GM18951 (cell line): Measurements from ENCODE around the gene FBLN2.

Experiments used
- POLR2A ChIP-seq: IDR thresholded peaks from 4 replicates; pipeline ENCODE4 v1.6.1; 2011; ENCODE audit warnings: mild to moderate bottlenecking; ENCODE audit not compliant: insufficient read length, insufficient read depth; ENCODE audit errors: extremely low read depth
- in situ Hi-C: fragments of 300-500 bp; cut with MboI; formaldehyde crosslinking; loops from one replicate; pipeline ENCODE4 v1.12.0; 2022; ENCODE audit warnings: low sequenced_read_pairs, mixed read lengths, inconsistent platforms; ENCODE audit not compliant: unreplicated experiment

Gene FBLN2

DNA sequence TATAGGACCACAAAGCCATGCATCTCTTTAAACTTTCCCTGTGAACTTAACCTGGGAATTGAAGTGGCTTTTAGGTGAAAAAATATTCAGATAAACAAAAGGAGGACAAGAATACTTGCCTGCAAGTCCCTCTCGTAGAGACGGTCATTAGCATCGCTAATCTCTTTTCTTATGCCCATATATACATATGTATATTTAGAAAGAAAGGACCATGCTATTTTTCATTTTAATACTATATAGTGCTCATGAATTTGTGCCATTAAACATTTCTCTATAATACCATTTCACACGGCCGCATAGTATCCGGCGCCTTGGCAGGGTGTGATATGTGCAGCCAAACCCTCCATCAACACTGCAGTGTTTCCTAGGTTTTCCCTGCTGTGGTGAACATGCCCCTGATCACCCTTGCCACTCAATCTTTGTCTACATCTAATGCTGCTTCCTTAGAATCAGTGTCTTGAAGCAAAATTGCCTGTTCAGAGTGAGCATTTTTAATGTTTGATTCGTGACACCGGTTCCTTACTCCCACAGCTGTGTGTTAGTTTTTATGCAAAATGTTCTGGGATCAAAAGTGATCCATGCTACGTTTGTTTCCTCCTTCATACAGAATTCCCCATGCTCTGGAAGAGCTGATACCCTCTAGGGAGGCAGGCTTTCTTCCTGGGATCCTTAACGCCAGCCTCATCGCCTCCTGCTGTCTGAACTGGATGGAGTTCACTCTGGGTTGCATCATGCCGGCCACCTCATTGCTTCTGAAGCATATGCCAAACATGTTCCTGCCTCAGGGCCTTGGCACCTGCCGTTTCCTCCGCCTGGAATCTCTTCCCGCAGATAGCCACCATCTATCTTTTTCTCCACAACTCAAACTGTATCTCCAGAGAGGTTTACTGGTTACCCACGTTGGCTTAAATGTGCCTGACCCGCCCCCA is 118.1 kb downstream of the FBLN2 start:
- TF ChIP-seq POLR2A = no peak
- in situ Hi-C loops = no loop called here

DNA sequence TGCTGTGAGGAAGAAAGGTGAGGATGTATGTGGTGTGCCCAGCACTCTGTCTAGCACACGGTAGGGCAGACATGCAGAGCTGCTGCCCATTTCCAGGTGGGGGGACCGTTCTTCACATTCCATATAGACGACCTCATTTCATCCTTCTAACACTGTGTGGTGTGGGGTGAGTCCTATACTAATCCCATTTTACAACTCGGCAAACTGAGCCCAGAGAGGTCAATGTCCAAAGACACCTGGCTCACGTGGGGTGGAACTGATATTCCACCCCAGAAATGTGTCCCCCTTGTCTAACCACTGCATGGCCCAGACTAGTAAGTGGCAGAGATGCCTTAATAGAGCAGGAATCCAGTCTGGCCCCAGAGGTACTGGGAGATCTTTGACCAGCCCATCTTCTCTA is 119.2 kb downstream of the FBLN2 start:
- in situ Hi-C loops = no loop called here
- TF ChIP-seq POLR2A = no peak

DNA sequence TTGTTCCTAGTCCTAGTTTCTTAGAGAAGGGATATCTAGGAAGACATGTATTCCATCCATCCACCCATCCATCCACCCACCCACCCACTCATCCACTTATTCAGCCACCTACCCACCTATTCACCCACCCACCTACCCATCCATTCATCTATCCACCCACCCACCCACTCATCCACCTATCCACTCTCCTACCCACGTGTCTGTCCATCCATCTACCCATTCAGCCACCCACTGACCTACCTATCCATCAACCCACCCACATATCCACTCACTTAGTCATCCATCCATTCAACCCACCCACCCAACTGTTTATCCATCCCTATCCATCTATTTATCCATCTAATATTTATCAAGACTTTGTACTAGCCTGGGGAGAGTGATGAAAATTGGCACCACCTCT is 120.5 kb downstream of the FBLN2 start:
- TF ChIP-seq POLR2A = no peak
- in situ Hi-C loops = no loop called here

DNA sequence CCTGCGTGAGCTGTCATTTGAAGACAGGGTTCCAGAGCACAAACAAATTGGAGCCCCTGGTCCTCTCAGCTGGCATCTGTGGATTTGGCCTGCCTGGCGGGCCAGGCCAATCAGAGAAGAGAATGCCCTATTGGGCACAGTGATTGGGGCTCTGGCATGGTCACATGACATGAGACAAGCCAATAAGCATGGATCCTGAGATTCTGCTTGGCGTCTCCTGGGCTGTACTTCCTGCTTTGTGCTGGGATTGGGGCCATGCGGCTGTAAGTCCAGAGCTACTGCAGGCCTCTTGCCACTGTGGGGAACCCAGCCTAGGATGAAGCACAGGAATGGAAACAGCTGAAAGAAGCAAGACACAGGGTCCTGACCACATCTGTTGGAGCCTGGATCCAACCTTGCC is 121.4 kb downstream of the FBLN2 start:
- in situ Hi-C loops = no loop called here
- TF ChIP-seq POLR2A = no peak

DNA sequence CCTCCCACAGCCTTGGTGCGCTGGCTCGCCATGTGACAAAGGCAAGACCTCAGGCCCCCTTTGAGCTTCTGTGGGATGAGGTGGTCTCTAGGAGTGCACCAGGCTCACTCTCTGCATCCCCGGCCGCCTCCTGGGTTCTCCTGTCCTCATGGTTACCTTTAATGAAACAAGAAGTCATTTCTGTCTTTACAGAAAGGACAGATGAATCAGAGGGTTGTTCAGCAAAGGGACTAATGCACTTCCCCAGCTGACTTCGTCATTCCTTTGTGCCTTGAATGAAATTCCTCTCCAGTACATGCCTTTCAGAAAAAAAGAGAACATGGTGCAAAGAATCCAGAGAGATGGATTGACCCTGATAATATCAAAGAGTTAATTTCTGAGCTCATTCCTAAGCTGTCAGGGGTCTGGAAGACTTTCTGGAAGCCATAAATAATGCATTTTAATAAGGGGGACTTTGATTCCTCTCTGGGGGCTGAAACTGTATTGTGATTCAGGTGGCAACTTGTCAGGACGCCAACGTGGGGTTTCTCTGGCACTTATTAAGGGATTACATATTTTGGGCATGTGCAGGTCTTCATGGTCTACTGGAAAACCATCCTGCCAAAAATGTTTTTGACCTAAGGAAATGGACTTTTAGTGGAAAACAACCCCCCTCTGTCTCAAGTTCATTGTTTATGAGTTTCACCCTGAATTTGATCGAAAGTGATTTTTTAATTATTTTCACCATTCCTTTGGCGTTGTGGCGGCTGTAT is 122.7 kb downstream of the FBLN2 start:
- TF ChIP-seq POLR2A = no peak
- in situ Hi-C loops = no loop called here

DNA sequence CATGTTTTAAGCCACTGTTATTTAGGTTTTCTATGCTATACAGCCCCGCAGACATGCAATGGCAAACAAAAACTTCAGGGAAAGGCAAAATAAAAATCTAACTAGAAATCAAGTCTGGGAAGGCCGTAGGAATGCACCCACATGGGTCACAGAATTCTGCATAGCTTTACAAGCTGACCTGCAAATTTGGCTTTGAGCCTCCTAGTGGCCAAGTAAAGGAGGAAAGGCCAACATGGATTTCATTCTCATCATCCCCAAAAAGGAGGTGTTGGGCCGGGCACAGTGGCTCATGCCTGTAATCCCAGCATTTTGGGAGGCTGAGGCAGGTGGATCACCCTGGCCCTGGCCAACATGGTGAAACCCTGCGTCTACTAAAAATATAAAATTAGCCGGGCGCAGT is 124.3 kb downstream of the FBLN2 start:
- in situ Hi-C loops = no loop called here
- TF ChIP-seq POLR2A = no peak

DNA sequence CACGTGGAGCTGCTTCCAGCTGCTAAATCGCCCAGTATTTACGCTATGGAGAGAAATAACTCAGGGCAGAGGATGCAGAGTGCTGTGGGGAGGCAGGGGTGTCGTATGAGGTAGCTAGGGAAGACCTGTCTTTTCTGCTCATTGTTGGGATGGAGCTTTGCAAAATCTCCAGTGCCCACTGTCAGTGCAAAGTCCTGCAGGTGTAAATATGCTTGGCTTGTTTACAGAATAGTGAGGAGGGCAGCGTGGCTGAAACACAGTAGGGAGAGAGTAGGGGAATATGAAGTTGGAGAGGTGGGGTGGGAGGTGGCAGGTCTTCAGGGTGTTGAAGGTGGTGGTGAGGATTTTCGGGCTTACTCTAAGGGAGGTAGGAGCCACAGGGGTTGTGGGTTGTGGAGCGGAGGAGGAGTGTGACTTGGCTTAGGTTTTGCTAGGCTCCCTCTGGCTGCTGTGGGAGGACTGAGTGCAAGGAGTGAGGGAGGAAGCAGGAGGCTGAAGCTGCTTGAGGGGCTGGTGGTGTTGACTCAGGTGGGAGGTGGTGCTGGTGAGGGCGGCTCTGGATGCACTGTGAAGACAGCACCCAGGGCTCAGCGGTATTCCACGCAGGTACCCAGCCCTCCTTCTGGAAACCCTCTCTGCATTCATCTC is 125.7 kb downstream of the FBLN2 start:
- in situ Hi-C loops = no loop called here
- no peak for TF ChIP-seq POLR2A

DNA sequence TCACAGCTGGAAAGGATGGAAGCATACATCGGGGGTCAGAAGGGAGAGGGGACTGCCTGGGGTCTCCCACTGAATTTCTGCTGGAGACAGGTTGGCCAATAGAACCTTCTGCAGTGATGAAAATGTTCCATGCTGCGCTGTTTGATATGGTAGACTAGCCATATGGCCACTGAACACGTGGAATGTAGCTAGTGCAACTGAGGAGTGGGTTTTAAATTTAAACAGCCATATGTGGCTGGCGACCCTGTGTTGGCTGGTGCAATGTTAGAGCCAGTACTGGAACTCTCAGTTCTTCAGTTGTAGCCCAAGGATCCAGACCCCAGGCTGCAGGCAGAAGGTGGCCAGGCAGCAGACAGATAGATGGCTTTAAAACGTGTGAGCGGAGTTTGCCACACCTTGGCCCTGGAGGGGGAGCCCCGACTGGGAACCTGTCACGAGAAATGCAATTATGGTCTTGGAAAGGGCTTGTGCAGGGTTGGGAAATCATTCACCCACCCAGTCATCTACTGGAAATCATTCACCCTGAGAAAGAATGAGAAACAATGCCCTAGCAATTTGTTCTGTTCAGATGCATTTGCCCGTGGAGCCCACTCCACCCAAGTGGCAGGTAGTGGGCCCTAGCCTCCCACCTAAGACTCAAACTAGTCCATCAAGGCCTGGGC is 127.6 kb downstream of the FBLN2 start:
- in situ Hi-C loops = no loop called here
- no peak for TF ChIP-seq POLR2A

DNA sequence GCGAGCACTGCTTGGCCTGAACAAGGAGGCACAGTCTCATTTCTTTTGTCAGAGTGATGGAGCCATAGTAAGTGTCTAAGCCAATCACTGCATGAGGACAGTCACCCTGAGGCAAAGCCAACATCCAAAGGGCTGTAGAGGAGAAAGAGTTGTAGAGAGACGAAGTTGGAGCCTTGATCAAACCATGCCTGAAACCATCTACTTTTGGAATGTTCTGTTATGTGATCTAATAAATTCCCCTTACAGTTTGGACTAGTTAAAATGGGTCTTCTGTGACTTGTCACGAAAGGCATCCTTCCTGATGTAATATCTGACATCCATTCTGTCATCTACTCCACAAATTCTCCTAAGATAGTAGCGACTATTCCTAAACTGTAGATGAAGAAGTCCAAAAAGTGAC is 128.3 kb downstream of the FBLN2 start:
- TF ChIP-seq POLR2A = no peak
- in situ Hi-C loops = no loop called here

DNA sequence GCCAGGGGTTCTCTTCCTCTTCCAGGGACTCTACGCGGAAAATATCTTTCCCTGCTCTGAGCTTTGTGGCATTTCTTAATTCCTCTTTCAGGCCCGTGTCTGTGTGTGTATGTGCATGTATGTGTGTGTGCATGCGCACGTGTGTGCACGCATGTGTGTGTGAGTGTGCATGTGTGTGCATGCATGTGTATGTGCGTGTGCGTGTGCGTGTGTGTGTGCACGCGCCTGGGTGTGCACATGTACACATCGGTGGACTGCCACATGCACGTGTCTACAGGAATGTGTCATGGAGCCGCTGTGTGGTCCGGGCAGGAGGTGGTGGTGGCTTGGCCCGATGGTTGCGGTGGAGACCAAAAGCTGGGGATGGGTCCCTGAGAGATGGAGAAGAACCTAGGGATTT is 133.0 kb downstream of the FBLN2 start:
- in situ Hi-C loops = no loop called here

DNA sequence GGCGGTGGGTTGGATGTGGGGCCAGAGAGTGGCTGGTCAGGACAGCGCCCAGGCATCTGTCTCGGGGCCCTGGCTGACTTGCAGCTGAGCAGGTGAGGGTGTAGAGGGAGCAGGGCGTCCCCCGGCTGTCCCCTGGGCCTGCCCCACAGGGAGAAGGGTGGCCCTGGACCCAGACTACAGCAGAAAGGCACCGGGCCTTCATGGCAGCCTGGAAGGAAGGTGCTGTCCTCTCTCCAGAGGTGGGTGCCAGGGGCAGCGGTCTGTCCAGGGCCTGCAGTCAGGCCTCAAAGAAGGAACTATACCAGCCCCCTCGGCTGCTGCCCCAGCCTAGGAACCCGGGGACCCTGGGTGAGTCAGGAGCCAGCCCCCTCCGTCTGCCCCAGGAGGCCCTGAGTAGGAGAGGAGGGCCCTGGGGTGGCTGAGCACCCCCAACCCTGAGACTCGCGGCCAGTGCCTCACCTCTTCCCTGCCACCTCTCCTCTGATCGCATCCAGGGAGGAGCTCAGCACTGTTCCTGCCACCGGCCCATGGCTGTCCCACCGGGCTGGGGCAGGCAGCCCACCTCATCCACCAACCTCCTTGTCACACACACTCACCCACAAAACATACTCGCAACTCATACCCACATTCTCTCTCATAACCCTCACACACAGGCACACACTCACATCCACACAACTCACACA is 133.5 kb downstream of the FBLN2 start:
- TF ChIP-seq POLR2A = no peak

More for the DNA sequence above, 133.0 kb downstream of the FBLN2 start:
- no peak for TF ChIP-seq POLR2A

DNA sequence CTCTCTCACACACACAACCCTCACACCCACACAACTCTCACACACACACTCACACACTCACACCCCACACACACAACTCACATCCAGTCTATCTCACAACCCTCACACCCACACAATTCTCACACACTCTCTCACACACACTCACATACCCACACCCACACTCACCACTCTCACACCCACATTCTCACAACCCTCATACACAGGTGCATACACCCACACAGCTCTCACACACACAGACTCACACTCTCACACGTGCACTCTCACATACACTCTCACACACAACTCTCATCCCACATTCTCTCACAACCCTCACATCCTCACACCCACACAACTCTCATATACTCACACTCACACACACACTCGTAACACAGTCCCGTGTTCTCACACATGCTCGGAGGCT is 134.4 kb downstream of the FBLN2 start:
- in situ Hi-C loops = no loop called here
- no peak for TF ChIP-seq POLR2A

More for the DNA sequence above, 133.5 kb downstream of the FBLN2 start:
- in situ Hi-C loops = no loop called here

DNA sequence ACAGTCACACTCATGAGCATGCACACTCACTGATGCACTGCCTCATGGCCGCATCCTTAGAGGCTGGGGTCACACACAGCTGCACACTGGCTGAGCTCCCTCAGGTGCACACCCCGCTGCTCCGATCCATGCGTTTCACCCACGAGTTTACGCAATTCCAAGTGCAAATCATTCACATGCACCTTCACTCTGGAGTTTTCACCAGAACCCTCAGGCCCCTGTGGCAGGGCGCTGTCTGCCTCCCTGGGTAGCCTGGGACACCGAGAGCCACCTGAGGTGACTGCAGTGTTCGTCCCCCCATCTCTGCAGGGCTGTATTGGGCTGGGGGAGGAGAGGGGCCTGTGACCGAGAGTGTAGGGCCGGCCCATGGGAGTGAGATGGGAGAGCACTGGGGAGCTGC is 134.8 kb downstream of the FBLN2 start:
- in situ Hi-C loops = no loop called here
- no peak for TF ChIP-seq POLR2A

DNA sequence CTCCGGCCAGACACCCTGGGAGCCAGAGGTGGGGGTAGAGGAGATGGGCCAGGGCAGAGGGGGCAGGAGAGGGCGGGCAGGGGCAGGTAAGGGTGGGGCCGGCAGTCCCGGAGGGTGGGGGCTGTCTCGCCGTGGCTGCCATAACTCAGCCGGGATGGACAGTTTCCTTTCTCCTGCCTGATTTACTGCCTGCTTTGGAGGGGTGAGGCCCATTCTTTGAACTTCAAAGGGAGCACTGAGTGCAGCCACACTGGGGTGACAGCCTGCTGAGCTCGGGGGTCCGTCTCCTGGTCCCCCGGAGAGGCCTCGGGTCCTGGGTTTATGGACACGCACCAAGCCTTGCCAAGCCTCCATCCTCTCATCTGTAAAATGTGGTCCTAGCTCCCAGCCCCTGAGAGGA is 135.4 kb downstream of the FBLN2 start:
- in situ Hi-C loops = no loop called here
- TF ChIP-seq POLR2A = no peak
